ENCODE data around the gene MMP17. TPM values are rescaled to one million over a fixed set of nuclear protein-coding genes. Genes with fewer than 3 reads are reported as not detected.

MMP17 gene
- total RNA-seq, 2 donors from 2014 or later, result 1.3 to 1.9 TPM

- Histone ChIP-seq H3K4me3 (no peak overlapping the region), H3K9me3 (no peaks in the 10 kb centered on the region), H3K27ac (no peak overlapping the region), H3K4me1 (no peaks in the 10 kb centered on the region), H3K9ac (ENCODE audit: low read depth in 2 of 2, low read length in 2 of 2) (no peak overlapping the region), H3K27me3 (peaks cover 5% of the 10 kb centered on the region), H3K36me3 (no peaks in the 10 kb centered on the region)
- no peak for TF ChIP-seq CTCF (IDR thresholded peaks at IDR 0.05)
- intact Hi-C loops (cut with DNase I), result loop anchor here (10.0 kb wide), 1 partner anchor 90 kb away; the partner anchor contains the start of gene EP400
- no peak for DNase-seq
Measured at GRCh38 chr12:131854861-131855476, 26.8 kb downstream of the MMP17 start.

- H3K27me3 ChIP-seq, result peaks cover 5% of the 10 kb centered on the region
- H3K27ac ChIP-seq, result no peak overlapping the region
- no peak for DNase-seq
- H3K4me3 ChIP-seq, result no peak overlapping the region
- H3K36me3 ChIP-seq, result no peaks in the 10 kb centered on the region
- H3K4me1 ChIP-seq, result no peaks in the 10 kb centered on the region
- intact Hi-C loops (cut with DNase I), result loop anchor here (10.0 kb wide), 1 partner anchor 89 kb away; the partner anchor contains the start of gene EP400
- no peak for TF ChIP-seq CTCF (IDR thresholded peaks at IDR 0.05)
- H3K9me3 ChIP-seq, result no peaks in the 10 kb centered on the region
- H3K9ac ChIP-seq (ENCODE audit: low read depth in 2 of 2, low read length in 2 of 2), result no peak overlapping the region
Measured at GRCh38 chr12:131855521-131856142, 27.4 kb downstream of the MMP17 start.

DNA sequence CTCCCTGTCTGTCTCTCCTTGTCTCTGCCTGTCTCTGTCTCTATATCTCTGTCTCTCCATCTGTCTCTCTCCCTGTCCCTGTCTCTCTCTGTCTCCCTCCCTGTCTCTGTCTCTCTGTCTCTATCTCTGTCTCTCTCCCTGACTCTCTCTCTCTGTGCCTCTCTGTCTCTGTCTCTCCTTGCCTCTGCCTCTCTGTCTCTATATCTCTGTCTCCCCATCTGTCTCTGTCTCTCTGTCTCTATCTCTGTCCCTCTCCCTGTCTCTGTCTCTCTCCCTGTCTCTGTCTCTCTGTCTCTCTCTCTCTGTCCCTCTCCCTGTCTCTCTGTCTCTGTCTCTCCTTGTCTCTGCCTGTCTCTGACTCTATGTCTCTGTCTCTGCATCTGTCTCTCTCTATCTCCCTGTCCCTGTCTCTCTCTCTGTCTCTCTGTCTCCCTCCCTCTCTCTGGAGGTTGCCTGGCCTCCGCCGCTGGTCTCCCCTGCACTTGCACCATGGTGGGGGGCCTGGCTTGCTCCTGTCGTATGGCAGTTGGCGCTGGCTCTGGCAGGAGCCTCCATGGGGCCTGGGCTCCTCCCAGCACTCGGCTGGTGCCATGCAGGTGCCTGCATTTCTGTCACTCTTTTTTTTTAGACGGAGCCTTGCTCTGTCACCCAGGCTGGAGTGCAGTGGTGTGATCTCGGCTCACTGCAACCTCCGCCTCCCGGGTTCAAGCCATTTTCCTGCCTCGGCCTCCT lies 28.3 kb downstream of the MMP17 start:
- Histone ChIP-seq H3K4me1 (no peaks in the 10 kb centered on the region), H3K4me3 (no peak overlapping the region), H3K27ac (no peak overlapping the region), H3K9ac (ENCODE audit: low read depth in 2 of 2, low read length in 2 of 2) (no peak overlapping the region), H3K36me3 (no peaks in the 10 kb centered on the region), H3K27me3 (peaks cover 5% of the 10 kb centered on the region), H3K9me3 (no peaks in the 10 kb centered on the region)
- intact Hi-C loops (cut with DNase I), result loop anchor here (10.0 kb wide), 1 partner anchor 88 kb away; the partner anchor contains the start of gene EP400
- no peak for DNase-seq
- TF ChIP-seq CTCF (IDR thresholded peaks at IDR 0.05), result no peak

DNA sequence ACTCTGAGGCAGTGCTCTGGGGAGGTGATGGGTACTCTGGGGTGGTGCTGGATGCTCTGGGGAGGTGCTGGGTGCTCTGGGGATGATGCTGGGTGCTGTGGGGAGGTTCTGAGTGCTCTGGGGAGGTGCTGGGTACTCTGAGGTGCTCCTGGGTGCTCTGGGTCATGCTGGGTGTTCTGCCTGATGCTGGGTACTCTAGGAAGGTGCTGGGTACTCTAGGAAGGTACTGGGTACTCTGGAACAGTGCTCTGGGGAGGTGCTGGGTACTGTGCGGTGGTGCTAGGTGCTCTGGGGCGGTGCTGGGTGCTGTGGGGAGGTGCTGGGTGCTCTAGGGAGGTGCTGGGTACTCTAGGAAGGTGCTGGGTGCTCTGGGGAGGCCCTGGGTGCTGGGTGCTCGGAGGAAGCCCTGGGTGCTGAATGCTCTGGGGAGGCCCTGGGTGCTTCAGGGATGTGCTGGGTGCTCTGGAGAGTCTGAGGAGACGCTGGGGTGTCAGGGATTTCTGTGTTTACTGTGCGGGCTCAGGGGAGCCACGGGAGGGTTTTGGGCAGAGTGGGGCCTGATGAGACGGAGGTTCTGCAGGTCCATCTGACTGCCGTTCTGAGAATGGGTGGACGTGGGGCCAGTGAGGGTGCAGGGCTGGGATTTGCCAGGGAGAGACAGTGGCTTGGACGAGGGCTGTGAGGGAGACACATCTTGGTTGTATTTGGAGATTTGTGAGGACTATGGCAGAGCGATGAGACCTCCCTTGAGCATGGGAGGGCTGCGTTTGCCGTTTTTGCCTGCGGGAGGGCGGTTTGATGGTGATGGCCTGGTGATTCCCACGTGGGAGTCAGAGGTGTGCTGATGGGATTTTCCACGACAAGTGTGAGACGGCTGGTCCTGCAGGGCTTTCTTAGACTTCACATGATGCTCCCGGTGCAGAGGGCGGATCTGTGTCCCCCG lies 30.0 kb downstream of the MMP17 start:
- Histone ChIP-seq H3K4me1 (no peaks in the 10 kb centered on the region), H3K27me3 (peaks cover 5% of the 10 kb centered on the region), H3K9ac (ENCODE audit: low read depth in 2 of 2, low read length in 2 of 2) (no peak overlapping the region), H3K27ac (no peak overlapping the region), H3K4me3 (no peak overlapping the region), H3K9me3 (no peaks in the 10 kb centered on the region), H3K36me3 (no peaks in the 10 kb centered on the region)
- no peak for TF ChIP-seq CTCF (IDR thresholded peaks at IDR 0.05)
- intact Hi-C loops (cut with DNase I), result loop anchor here (10.0 kb wide), 1 partner anchor 87 kb away; the partner anchor contains the start of gene EP400
- no peak for DNase-seq

All from colonic mucosa (tissue), 4 donors.